HEK293 (cell line): ENCODE data around the gene MSANTD2.

ENCODE experiments used
- IKZF3 ChIP-seq: fragments of 450-650 bp; IDR thresholded peaks from 2 replicates; pipeline ENCODE4 v1.5.0; 2018; ENCODE audit warnings: missing biosample characterization, mild to moderate bottlenecking, missing genetic modification characterization, moderate library complexity
- KLF10 ChIP-seq: fragments of 450-650 bp; IDR thresholded peaks from 2 replicates; pipeline ENCODE4 v1.5.1; 2018; ENCODE audit warnings: missing biosample characterization, mild to moderate bottlenecking, missing genetic modification characterization
- MYNN ChIP-seq: fragments of 450-650 bp; formaldehyde crosslinking; IDR thresholded peaks from 2 replicates; pipeline ENCODE4 v1.5.1; 2016; ENCODE audit warnings: missing biosample characterization, missing genetic modification characterization, borderline replicate concordance
- OSR2 ChIP-seq: fragments of 450-650 bp; formaldehyde crosslinking; IDR thresholded peaks from 2 replicates; pipeline ENCODE4 v1.5.1; 2016; ENCODE audit warnings: missing biosample characterization, missing genetic modification characterization
- OVOL3 ChIP-seq: fragments of 450-650 bp; formaldehyde crosslinking; IDR thresholded peaks from 2 replicates; pipeline ENCODE4 v1.5.1; 2016; ENCODE audit warnings: missing biosample characterization, missing genetic modification characterization
- PATZ1 ChIP-seq: fragments of 450-650 bp; formaldehyde crosslinking; IDR thresholded peaks from 2 replicates; pipeline ENCODE4 v1.5.1; 2016; ENCODE audit warnings: missing biosample characterization, missing genetic modification characterization
- PRDM10 ChIP-seq: fragments of 450-650 bp; formaldehyde crosslinking; IDR thresholded peaks from 2 replicates; pipeline ENCODE4 v1.5.1; 2016; ENCODE audit warnings: missing biosample characterization, missing genetic modification characterization
- SETDB1 ChIP-seq: IDR thresholded peaks from one replicate; pipeline ENCODE4 v1.6.1; 2017; ENCODE audit warnings: mild to moderate bottlenecking, low read length, moderate library complexity, mixed read lengths; ENCODE audit not compliant: insufficient read length
- SP7 ChIP-seq: fragments of 450-650 bp; formaldehyde crosslinking; IDR thresholded peaks from 2 replicates; pipeline ENCODE4 v1.5.1; 2016; ENCODE audit warnings: missing biosample characterization, missing genetic modification characterization
- ZBTB10 ChIP-seq: fragments of 450-650 bp; formaldehyde crosslinking; IDR thresholded peaks from 2 replicates; pipeline ENCODE4 v1.5.1; 2016; ENCODE audit warnings: missing biosample characterization, missing genetic modification characterization
- ZBTB17 ChIP-seq: fragments of 450-650 bp; formaldehyde crosslinking; IDR thresholded peaks from 2 replicates; pipeline ENCODE4 v1.5.1; 2016; ENCODE audit warnings: missing biosample characterization, missing genetic modification characterization
- ZBTB8A ChIP-seq: fragments of 450-650 bp; formaldehyde crosslinking; IDR thresholded peaks from 2 replicates; pipeline ENCODE4 v1.5.1; 2016; ENCODE audit warnings: missing biosample characterization, missing genetic modification characterization
- ZFHX2 ChIP-seq: fragments of 450-650 bp; formaldehyde crosslinking; conservative IDR thresholded peaks from 2 replicates; pipeline ENCODE4 v1.5.1; 2016; ENCODE audit warnings: missing biosample characterization, missing genetic modification characterization
- ZIC2 ChIP-seq: fragments of 450-650 bp; formaldehyde crosslinking; IDR thresholded peaks from 2 replicates; pipeline ENCODE4 v1.5.1; 2016; ENCODE audit warnings: missing biosample characterization, missing genetic modification characterization
- ZNF10 ChIP-seq: fragments of 450-650 bp; formaldehyde crosslinking; IDR thresholded peaks from 2 replicates; pipeline ENCODE4 v1.5.1; 2017; ENCODE audit warnings: missing biosample characterization, missing genetic modification characterization
- ZNF138 ChIP-seq: fragments of 450-650 bp; formaldehyde crosslinking; IDR thresholded peaks from 2 replicates; pipeline ENCODE4 v1.5.1; 2016; ENCODE audit warnings: missing biosample characterization, missing genetic modification characterization, borderline replicate concordance
- ZNF148 ChIP-seq: fragments of 450-650 bp; formaldehyde crosslinking; IDR thresholded peaks from 2 replicates; pipeline ENCODE4 v1.5.0; 2017; ENCODE audit warnings: missing biosample characterization, missing genetic modification characterization, borderline replicate concordance
- ZNF16 ChIP-seq: fragments of 450-650 bp; formaldehyde crosslinking; IDR thresholded peaks from 2 replicates; pipeline ENCODE4 v1.5.1; 2016; ENCODE audit warnings: low read depth, missing biosample characterization, missing genetic modification characterization
- ZNF223 ChIP-seq: fragments of 450-650 bp; formaldehyde crosslinking; IDR thresholded peaks from 2 replicates; pipeline ENCODE4 v1.5.1; 2016; ENCODE audit warnings: missing biosample characterization, missing genetic modification characterization
- ZNF302 ChIP-seq: fragments of 450-650 bp; formaldehyde crosslinking; IDR thresholded peaks from 2 replicates; pipeline ENCODE4 v1.5.1; 2016; ENCODE audit warnings: missing biosample characterization, missing genetic modification characterization, low read depth
- ZNF341 ChIP-seq: fragments of 450-650 bp; formaldehyde crosslinking; IDR thresholded peaks from 2 replicates; pipeline ENCODE4; 2016; ENCODE audit warnings: low read depth, missing biosample characterization, missing genetic modification characterization
- ZNF423 ChIP-seq: fragments of 450-650 bp; formaldehyde crosslinking; IDR thresholded peaks from 2 replicates; pipeline ENCODE4 v1.5.1; 2016; ENCODE audit warnings: missing biosample characterization, missing genetic modification characterization
- ZNF48 ChIP-seq: fragments of 450-650 bp; formaldehyde crosslinking; IDR thresholded peaks from 2 replicates; pipeline ENCODE4 v1.5.1; 2016; ENCODE audit warnings: missing biosample characterization, missing genetic modification characterization
- ZNF548 ChIP-seq: fragments of 450-650 bp; formaldehyde crosslinking; IDR thresholded peaks from 2 replicates; pipeline ENCODE4 v1.5.1; 2016; ENCODE audit warnings: missing biosample characterization, missing genetic modification characterization
- ZNF580 ChIP-seq: fragments of 450-650 bp; formaldehyde crosslinking; IDR thresholded peaks from 2 replicates; pipeline ENCODE4 v1.5.1; 2016; ENCODE audit warnings: missing biosample characterization, missing genetic modification characterization
- ZNF600 ChIP-seq: fragments of 450-650 bp; formaldehyde crosslinking; IDR thresholded peaks from 2 replicates; pipeline ENCODE4 v1.5.1; 2016; ENCODE audit warnings: missing biosample characterization, missing genetic modification characterization
- ZNF610 ChIP-seq: fragments of 450-650 bp; formaldehyde crosslinking; IDR thresholded peaks from 2 replicates; pipeline ENCODE4 v1.5.1; 2016; ENCODE audit warnings: missing biosample characterization, missing genetic modification characterization, borderline replicate concordance
- ZNF660 ChIP-seq: fragments of 450-650 bp; IDR thresholded peaks from 2 replicates; pipeline ENCODE4 v1.5.1; 2018; ENCODE audit warnings: missing biosample characterization, mild to moderate bottlenecking, missing genetic modification characterization
- ZNF747 ChIP-seq: fragments of 450-650 bp; formaldehyde crosslinking; IDR thresholded peaks from 2 replicates; pipeline ENCODE4 v1.5.1; 2016; ENCODE audit warnings: missing biosample characterization, missing genetic modification characterization
- ZNF830 ChIP-seq: fragments of 450-650 bp; IDR thresholded peaks from 2 replicates; pipeline ENCODE4 v1.5.0; 2018; ENCODE audit warnings: missing biosample characterization, missing genetic modification characterization, low read depth, mild to moderate bottlenecking, moderate library complexity

MSANTD2 gene

GRCh38 chr11:124762624-124763155 lies 37.5 kb downstream of the MSANTD2 start (continued):
- TF ChIP-seq ZNF148 (tag by site-specific recombination) (no peak), OSR2 (0 out of 2 replicates have a peak, but pooled peaks have one; percentile 22), ZNF223 (tag by site-specific recombination) (0 out of 2 replicates have a peak, but pooled peaks have one; percentile 12), ZNF16 (tag by site-specific recombination) (no peak), ZIC2 (tag by site-specific recombination) (peak; percentile 27; the same call in 1 of the 2 replicates), ZBTB17 (tag by site-specific recombination) (peak; percentile 60; the same call in 1 of the 2 replicates), IKZF3 (tag by site-specific recombination) (peak; percentile 68), SP7 (tag by site-specific recombination) (0 out of 2 replicates have a peak, but pooled peaks have one; percentile 10), ZNF302 (tag by site-specific recombination) (no peak), ZFHX2 (tag by site-specific recombination) (no peak; the same call in 1 of the 2 replicates), ZNF548 (tag by site-specific recombination) (no peak), ZNF48 (tag by site-specific recombination) (no peak), ZNF423 (tag by site-specific recombination) (peak; percentile 13; the same call in 1 of the 2 replicates), KLF10 (tag by site-specific recombination) (no peak), ZNF610 (no peak), ZNF747 (tag by site-specific recombination) (no peak), PRDM10 (tag by site-specific recombination) (no peak; the same call in 1 of the 2 replicates), ZNF341 (tag by site-specific recombination) (peak; percentile 28; the same call in 1 of the 2 replicates), ZNF10 (tag by site-specific recombination) (no peak), ZBTB10 (tag by site-specific recombination) (no peak), PATZ1 (tag by site-specific recombination) (peak; percentile 14; the same call in 1 of the 2 replicates), ZNF580 (tag by site-specific recombination) (no peak), MYNN (no peak), ZNF660 (tag by site-specific recombination) (no peak), ZNF138 (tag by site-specific recombination) (no peak), ZBTB8A (tag by site-specific recombination) (no peak), ZNF830 (no peak), SETDB1 (no peak), ZNF600 (tag by site-specific recombination) (peak; percentile 75; the same call in 1 of the 2 replicates), OVOL3 (tag by site-specific recombination) (no peak)
